H1 (cell line): ENCODE results near the gene LPAR2. TPM values are rescaled to one million over a fixed set of nuclear protein-coding genes. Genes with fewer than 3 reads are reported as not detected.

Experiments used
- CTCF ChIA-PET: fragments of 300-600 bp; sonication (Branson Sonifier 250); formaldehyde crosslinking; loops from one replicate; lab custom pipeline; 2021; ENCODE audit not compliant: partially characterized antibody; lab: Charles Lee
- POLR2A ChIA-PET: fragments of 300-600 bp; sonication (Branson Sonifier 250); formaldehyde crosslinking; loops from one replicate; lab custom pipeline; 2021; ENCODE audit warnings: inconsistent platforms; ENCODE audit not compliant: partially characterized antibody; lab: Charles Lee
- DNase-seq, 2 experiments: peaks; one replicate each; pipeline versions ENCODE4 v3.0.0 to v3.0.0-alpha.2; 2010 to 2022; ENCODE audit warnings: low spot score in 2 of 2, low read depth in 1 of 2, mixed read lengths in 1 of 2
- FAIRE-seq: peaks from 2 replicates; lab custom pipeline; 2011; peaks lifted over from hg19 to GRCh38; lab: Jason Lieb, UNC
- H2AFZ ChIP-seq: 2 replicates; pipeline ENCODE4 v1.8.1; 2012; ENCODE audit warnings: low read length, inconsistent platforms
- H2AK5ac ChIP-seq: 2 replicates; pipeline ENCODE4 v1.6.1; 2013; ENCODE audit warnings: low read depth, low read length
- H2BK120ac ChIP-seq: replicated peaks from 2 replicates; pipeline ENCODE3; 2013; ENCODE audit warnings: low read depth, low read length, inconsistent platforms
- H2BK12ac ChIP-seq: 2 replicates; pipeline ENCODE4 v1.6.1; 2013; ENCODE audit warnings: low read depth, low read length
- H2BK15ac ChIP-seq: 2 replicates; pipeline ENCODE4 v1.6.1; 2013; ENCODE audit warnings: low read length
- H2BK20ac ChIP-seq: 2 replicates; pipeline ENCODE4 v1.6.1; 2013; ENCODE audit warnings: low read length
- H2BK5ac ChIP-seq: 2 replicates; pipeline ENCODE4 v1.6.1; 2013; ENCODE audit warnings: low read depth, low read length
- H3K14ac ChIP-seq: 2 replicates; pipeline ENCODE4 v1.6.1; 2013; ENCODE audit warnings: inconsistent platforms; ENCODE audit not compliant: insufficient read length
- H3K18ac ChIP-seq: 2 replicates; pipeline ENCODE4 v1.6.1; 2013; ENCODE audit warnings: low read length; ENCODE audit errors: extremely low read depth
- H3K23ac ChIP-seq: 2 replicates; pipeline ENCODE4 v1.6.1; 2013; ENCODE audit warnings: inconsistent platforms; ENCODE audit not compliant: insufficient read length
- H3K23me2 ChIP-seq: 2 replicates; pipeline ENCODE4 v1.6.1; 2013; ENCODE audit warnings: low read depth, low read length
- H3K27ac ChIP-seq: 2 replicates; pipeline ENCODE4 v1.6.1; 2011; ENCODE audit warnings: low read depth, low read length, inconsistent platforms
- H3K27me3 ChIP-seq, 4 experiments: replicated peaks in 1 of 4; 1 replicate in 1 of 4; 2 replicates in 3 of 4; pipeline versions ENCODE4 v1.6.1 to v1.8.1; 2011 to 2013; ENCODE audit warnings: low read length in 3 of 4, mild to moderate bottlenecking in 3 of 4, inconsistent platforms in 2 of 4, mixed read lengths in 2 of 4, moderate library complexity in 1 of 4; ENCODE audit not compliant: control insufficient read depth in 3 of 4, insufficient read depth in 3 of 4; ENCODE audit errors: extremely low read depth in 1 of 4
- H3K36me3 ChIP-seq, 4 experiments: 2 replicates each; pipeline versions ENCODE4 v1.6.1 to v1.8.1; 2011 to 2013; ENCODE audit warnings: mild to moderate bottlenecking in 4 of 4, low read length in 3 of 4, moderate library complexity in 2 of 4, control low read depth in 1 of 4, inconsistent platforms in 1 of 4; ENCODE audit not compliant: insufficient read depth in 4 of 4, control insufficient read depth in 2 of 4
- H3K4ac ChIP-seq: replicated peaks from 2 replicates; pipeline ENCODE3; 2013; ENCODE audit warnings: low read length, low read depth, mixed read lengths, inconsistent platforms; ENCODE audit not compliant: insufficient read length
- H3K4me1 ChIP-seq, 4 experiments: replicated peaks in 1 of 4; 1 replicate in 1 of 4; 2 replicates in 3 of 4; pipeline versions ENCODE4 v1.6.1 to v1.8.1; 2011 to 2013; ENCODE audit warnings: low read length in 3 of 4, inconsistent platforms in 2 of 4, mixed read lengths in 1 of 4; ENCODE audit not compliant: insufficient read depth in 4 of 4, control insufficient read depth in 3 of 4
- H3K4me2 ChIP-seq, 2 experiments: 2 replicates each; pipeline versions ENCODE4 v1.6.1 to v1.8.1; 2011 to 2013; ENCODE audit warnings: low read depth in 2 of 2, low read length in 2 of 2, control low read depth in 1 of 2, inconsistent platforms in 1 of 2, mild to moderate bottlenecking in 1 of 2; ENCODE audit not compliant: insufficient read depth in 1 of 2
- H3K4me3 ChIP-seq, 4 experiments: fragments of 200-600, 300-600 bp in 1 of 4; sonication (generic), shearing (Covaris generic), sonication (Bioruptor Twin) in 1 of 4; 2 replicates each; pipeline versions ENCODE4 v1.5.1 to v1.8.1; 2011 to 2016; ENCODE audit warnings: low read length in 4 of 4, low read depth in 3 of 4, control low read depth in 2 of 4, inconsistent platforms in 2 of 4, mild to moderate bottlenecking in 2 of 4, mixed read lengths in 1 of 4, moderate library complexity in 1 of 4; ENCODE audit not compliant: insufficient read depth in 2 of 4; ENCODE audit errors: extremely low read depth in 1 of 4
- H3K56ac ChIP-seq: replicated peaks from 2 replicates; pipeline ENCODE3; 2013; ENCODE audit warnings: low read depth, mild to moderate bottlenecking, mixed read lengths, low read length, inconsistent platforms; ENCODE audit not compliant: insufficient read length
- H3K79me1 ChIP-seq: 2 replicates; pipeline ENCODE4 v1.6.1; 2013; ENCODE audit warnings: low read depth, low read length, control low read depth
- H3K79me2 ChIP-seq, 2 experiments: 2 replicates each; pipeline versions ENCODE4 v1.6.1 to v1.8.1; 2012 to 2013; ENCODE audit warnings: low read length in 2 of 2, mild to moderate bottlenecking in 2 of 2, inconsistent platforms in 1 of 2; ENCODE audit not compliant: insufficient read depth in 2 of 2, control insufficient read depth in 1 of 2
- H3K9ac ChIP-seq, 4 experiments: replicated peaks in 1 of 4; 1 replicate in 1 of 4; 2 replicates in 3 of 4; pipeline versions ENCODE4 v1.6.1 to v1.8.1; 2011 to 2013; ENCODE audit warnings: low read depth in 3 of 4, low read length in 3 of 4, control low read depth in 2 of 4, mild to moderate bottlenecking in 2 of 4, moderate library complexity in 2 of 4, inconsistent platforms in 1 of 4; ENCODE audit errors: extremely low read depth in 1 of 4
- H3K9me3 ChIP-seq, 2 experiments: 2 replicates each; pipeline versions ENCODE4 v1.6.1 to v1.8.1; 2012 to 2013; ENCODE audit warnings: mild to moderate bottlenecking in 2 of 2, moderate library complexity in 2 of 2, control low read depth in 1 of 2, inconsistent platforms in 1 of 2, low read depth in 1 of 2, low read length in 1 of 2, mixed read lengths in 1 of 2; ENCODE audit not compliant: insufficient read depth in 2 of 2
- H4K20me1 ChIP-seq, 2 experiments: replicated peaks in 1 of 2; 2 replicates each; pipeline versions ENCODE3 to v1.8.1; 2011 to 2013; ENCODE audit warnings: inconsistent platforms in 2 of 2, low read length in 2 of 2, mild to moderate bottlenecking in 1 of 2; ENCODE audit not compliant: insufficient read depth in 2 of 2, control insufficient read depth in 1 of 2
- H4K5ac ChIP-seq: 2 replicates; pipeline ENCODE4 v1.6.1; 2013; ENCODE audit warnings: low read length, low read depth, mixed read lengths, inconsistent platforms; ENCODE audit not compliant: insufficient read length
- H4K8ac ChIP-seq: 2 replicates; pipeline ENCODE4 v1.8.0; 2013; ENCODE audit warnings: mild to moderate bottlenecking, moderate library complexity, low read length, inconsistent platforms; ENCODE audit not compliant: insufficient read depth; ENCODE audit errors: extremely low read depth
- H4K91ac ChIP-seq: replicated peaks from 2 replicates; pipeline ENCODE3; 2013; ENCODE audit warnings: low read length, mixed read lengths, inconsistent platforms; ENCODE audit not compliant: insufficient read length
- ASH2L ChIP-seq: fragments of 200-600, 300-600 bp; sonication (generic); IDR thresholded peaks from one replicate; pipeline ENCODE4 v1.7.1; 2017; ENCODE audit warnings: low read length
- WGBS, 2 experiments: shearing (Covaris generic) in 1 of 2; methylation state at CpG; one replicate each; pipeline versions ENCODE4 v1.1.6 to v1.1.7; 2013 to 2015; ENCODE audit warnings: low lambda C conversion rate in 2 of 2, mixed read lengths in 2 of 2, inconsistent platforms in 1 of 2, low coverage in 1 of 2, missing lambda C conversion rate in 1 of 2; ENCODE audit not compliant: insufficient replicate concordance in 2 of 2, insufficient coverage in 1 of 2, insufficient read length in 1 of 2; ENCODE audit errors: extremely low coverage in 1 of 2, missing lambda C conversion rate in 1 of 2; 5-methylcytosine and 5-hydroxymethylcytosine counted together
- polyA plus RNA-seq, 7 experiments: library from polyadenylated mRNA; depleted of rRNA in 3 of 7; stranded (reverse) in 5 of 7; unstranded in 2 of 7; fragments of >200 nt in 5 of 7; fragments of 200-250 nt in 2 of 7; gene quantifications; 1 replicate in 5 of 7; 2 replicates in 1 of 7; 4 replicates in 1 of 7; pipeline versions ENCODE4 v1.2.1 to v1.2.3, GENCODE V29; 2011 to 2013; ENCODE audit warnings: missing spikeins in 2 of 7, mixed read lengths in 2 of 7
- total RNA-seq: library from RNA; stranded (reverse); fragmentation: NEBNext Ultra II Directional; extraction: Animal tissue kit (Norgen Biotek cat#: 25700); gene quantifications from 2 replicates; pipeline ENCODE4 v1.2.1, GENCODE V29; 2021

Gene LPAR2
- total and polyA plus RNA-seq, 2 of the 8 experiments (the other 6 are each of a cell fraction or from before 2014, with no cell fraction given), result 47.6 to 70.2 TPM

- H3K14ac ChIP-seq, result no peak overlapping the region
- no peaks in the 10 kb centered on the region for H3K4me1 ChIP-seq
- no peak overlapping the region for H2AK5ac ChIP-seq
- H3K23me2 ChIP-seq, result no peaks in the 10 kb centered on the region
- CTCF ChIA-PET, result interaction anchor here (0.5 to 5.7 kb wide), 4 partner anchors 66 to 119 kb away, joined by 3 to 38 read pairs (median 4); no protein-coding TSS in a partner anchor
- no peak overlapping the region for H3K23ac ChIP-seq
- H3K4me2 ChIP-seq, result no peak overlapping the region
- no peak overlapping the region for H2BK15ac ChIP-seq
- FAIRE-seq (no peak), DNase-seq (no peak)
- H2BK120ac ChIP-seq, result no peak overlapping the region
- H4K5ac ChIP-seq, result no peak overlapping the region
- peaks cover 37 to 84% (median 70%) of the 10 kb centered on the region in 4 experiments for H3K36me3 ChIP-seq
- H3K4ac ChIP-seq, result no peak overlapping the region
- WGBS, 2 experiments, result 88% methylated on average over 9 of the region's 9 CpGs; no CpG with 5 or more reads in 1 of the 2 experiments
- POLR2A ChIA-PET, result interaction anchor here (0.9 to 3.8 kb wide), 6 partner anchors 10 to 140 kb away, joined by 4 to 20 read pairs (median 4); partner anchors contain the start of gene ZNF101
- no peak overlapping the region for H3K27ac ChIP-seq
- no peak overlapping the region for H4K91ac ChIP-seq
- no peaks in the 10 kb centered on the region for H3K79me2 ChIP-seq
- no peak overlapping the region for H3K4me3 ChIP-seq
- no peaks in the 10 kb centered on the region for H3K9me3 ChIP-seq
- no peak overlapping the region for H2BK12ac ChIP-seq
- 0 out of 2 replicates have a peak, but pooled peaks cover 2% of the 10 kb centered on the region for H3K79me1 ChIP-seq
- H4K8ac ChIP-seq, result peak overlapping the region; percentile 57
- no peak overlapping the region for H2BK5ac ChIP-seq
- no peak overlapping the region for H2BK20ac ChIP-seq
- H3K27me3 ChIP-seq, result no peaks in the 10 kb centered on the region
- no peak overlapping the region for H3K18ac ChIP-seq
- peaks cover 7 to 22% of the 10 kb centered on the region in 2 experiments for H4K20me1 ChIP-seq
- no peak overlapping the region for H2AFZ ChIP-seq
- H3K9ac ChIP-seq, result no peak overlapping the region
- H3K56ac ChIP-seq, result no peak overlapping the region
- no peak for TF ChIP-seq ASH2L
Observed at GRCh38 chr19:19650331-19650730, 22.3 kb upstream of the LPAR2 start.
